Omental fat pad (tissue), 4 donors: Measurements from ENCODE around the gene PRR4. TPM values are rescaled to one million over a fixed set of nuclear protein-coding genes. Genes with fewer than 3 reads are reported as not detected.

Experiments used
- ATAC-seq: fragments of 150-250 bp; one replicate; pipeline ENCODE4 v1.9.1; 2016; ENCODE audit warnings: mild to moderate bottlenecking, moderate library complexity; ENCODE audit not compliant: low FRiP score
- DNase-seq: peaks from one replicate; pipeline ENCODE4 v3.0.0-alpha.2; 2019; ENCODE audit warnings: low spot score
- small RNA-seq: library from RNA; depleted of rRNA; stranded (forward); fragments of <200 nt; gene quantifications from one replicate; pipeline ENCODE3, GENCODE V24; 2016
- total RNA-seq, 4 donors: library from RNA; depleted of rRNA; stranded (reverse); fragments of >200 nt; gene quantifications; one replicate each; pipeline ENCODE4 v1.1.0, GENCODE V29; 2016
- TF ChIP-seq, protein P1 (sequence below), 3 donors: fragments of 450-650 bp; IDR thresholded peaks; one replicate each; pipeline ENCODE4 v1.5.1; 2016 to 2017; ENCODE audit warnings: antibody characterized with exemption in 3 of 3, mild to moderate bottlenecking in 3 of 3, moderate library complexity in 2 of 3

Gene PRR4
- total RNA-seq, 4 donors from 2014 or later, result 1.5 to 2.5 (median 1.8) TPM

DNA sequence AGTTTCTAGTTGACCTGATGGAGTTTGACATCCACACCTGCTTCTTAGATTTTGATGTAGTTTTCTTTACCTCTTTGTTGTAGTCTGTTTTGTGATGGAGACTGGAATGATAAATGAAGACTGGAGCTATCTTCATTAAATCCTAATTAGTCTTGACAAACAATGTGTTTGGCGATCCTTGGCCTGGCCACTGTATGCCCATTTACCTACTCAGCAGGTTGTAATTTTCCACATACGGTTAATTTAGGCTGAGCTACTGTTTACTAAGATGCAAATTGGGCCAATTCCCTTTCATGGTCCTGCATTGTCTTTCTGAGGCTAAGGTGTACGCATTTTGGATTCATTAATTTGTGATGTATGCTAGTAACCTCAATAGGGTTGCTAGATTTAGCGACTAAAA is 46.7 kb downstream of the PRR4 start, which contains the start of gene TAS2R7:
Gene TAS2R7, minus strand, starts transcription at position 41 of the 400 bp plus-strand sequence. CDS start 57 bp downstream, outside the sequence.
- ATAC-seq (no peak), DNase-seq (no peak)
- TF ChIP-seq, protein P1, sequence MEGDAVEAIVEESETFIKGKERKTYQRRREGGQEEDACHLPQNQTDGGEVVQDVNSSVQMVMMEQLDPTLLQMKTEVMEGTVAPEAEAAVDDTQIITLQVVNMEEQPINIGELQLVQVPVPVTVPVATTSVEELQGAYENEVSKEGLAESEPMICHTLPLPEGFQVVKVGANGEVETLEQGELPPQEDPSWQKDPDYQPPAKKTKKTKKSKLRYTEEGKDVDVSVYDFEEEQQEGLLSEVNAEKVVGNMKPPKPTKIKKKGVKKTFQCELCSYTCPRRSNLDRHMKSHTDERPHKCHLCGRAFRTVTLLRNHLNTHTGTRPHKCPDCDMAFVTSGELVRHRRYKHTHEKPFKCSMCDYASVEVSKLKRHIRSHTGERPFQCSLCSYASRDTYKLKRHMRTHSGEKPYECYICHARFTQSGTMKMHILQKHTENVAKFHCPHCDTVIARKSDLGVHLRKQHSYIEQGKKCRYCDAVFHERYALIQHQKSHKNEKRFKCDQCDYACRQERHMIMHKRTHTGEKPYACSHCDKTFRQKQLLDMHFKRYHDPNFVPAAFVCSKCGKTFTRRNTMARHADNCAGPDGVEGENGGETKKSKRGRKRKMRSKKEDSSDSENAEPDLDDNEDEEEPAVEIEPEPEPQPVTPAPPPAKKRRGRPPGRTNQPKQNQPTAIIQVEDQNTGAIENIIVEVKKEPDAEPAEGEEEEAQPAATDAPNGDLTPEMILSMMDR (IDR thresholded peaks at IDR 0.05), result no peak

DNA sequence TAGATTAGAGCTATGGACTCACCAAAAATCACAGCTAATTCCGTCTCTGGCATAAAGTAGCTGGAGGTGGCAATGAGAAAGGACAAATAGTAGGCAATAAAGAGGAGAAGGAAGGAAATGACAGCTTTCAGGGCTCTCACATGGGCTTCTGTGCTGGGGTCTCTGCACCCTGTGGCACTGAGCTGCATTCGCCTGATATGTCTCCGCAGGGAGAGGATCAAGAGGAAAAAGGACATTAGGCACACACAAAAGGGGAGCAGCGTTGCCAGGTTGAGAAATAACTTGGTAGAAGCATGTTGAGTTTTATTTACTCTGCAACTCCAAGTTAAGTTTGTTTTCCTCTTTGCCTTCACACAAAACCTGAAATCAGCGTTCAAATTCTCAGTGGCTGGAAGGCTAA is 47.5 kb downstream of the PRR4 start:
- DNase-seq, result no peak
- ATAC-seq, result no peak
- TF ChIP-seq, protein P1 (IDR thresholded peaks at IDR 0.05), result no peak

Small RNA genes within 50 kb of the gene (small RNA-seq; reads per million reads assigned to genes)
- gene PRR4, result not detected

Other genes with a start within 250 kb of the PRR4 start
- gene MAGOHB, start 235.9 kb downstream of the PRR4 start, total RNA-seq, result 10 to 100 TPM in 1 of 4 donors, 1 to 10 TPM in 3; 4.9 to 12.6 (median 7.6) TPM
- under 1 TPM in 2 of 4 donors, not detected in 2; 0.32 to 0.56 TPM for gene STYK1, start 175.4 kb downstream of the PRR4 start, total RNA-seq
- 100 to 1,000 TPM; 281 to 567 (median 448) TPM for gene YBX3, start 126.2 kb downstream of the PRR4 start, total RNA-seq
- gene TAS2R7, start 46.8 kb downstream of the PRR4 start, total RNA-seq, result not detected
- not detected for gene TAS2R8, start 42.2 kb downstream of the PRR4 start, total RNA-seq
- not detected for gene TAS2R9, start 39.3 kb downstream of the PRR4 start, total RNA-seq
- gene TAS2R10, start 23.1 kb downstream of the PRR4 start, total RNA-seq, result 1 to 10 TPM in 1 of 4 donors, under 1 TPM in 1, not detected in 2; 0.88 to 1.9 TPM
- 10 to 100 TPM; 23.2 to 38.0 (median 30.1) TPM for gene PRH1, start 34.8 kb upstream of the PRR4 start, total RNA-seq
- gene TAS2R13, start 60.1 kb upstream of the PRR4 start, total RNA-seq, result 1 to 10 TPM; 1.3 to 5.5 (median 3.0) TPM
- gene PRH2, start 79.8 kb upstream of the PRR4 start, total RNA-seq, result not detected
- 1 to 10 TPM; 1.9 to 8.7 (median 3.0) TPM for gene TAS2R14, start 89.8 kb upstream of the PRR4 start, total RNA-seq
- 10 to 100 TPM in 1 of 4 donors, 1 to 10 TPM in 3; 2.0 to 12.1 (median 3.8) TPM for gene TAS2R50, start 137.4 kb upstream of the PRR4 start, total RNA-seq
- gene TAS2R20, start 148.8 kb upstream of the PRR4 start, total RNA-seq, result 1 to 10 TPM; 2.6 to 4.6 (median 4.3) TPM
- gene TAS2R19, start 173.1 kb upstream of the PRR4 start, total RNA-seq, result 10 to 100 TPM in 1 of 4 donors, 1 to 10 TPM in 3; 3.2 to 10.7 (median 7.1) TPM
- 10 to 100 TPM in 1 of 4 donors, 1 to 10 TPM in 3; 2.4 to 10.9 (median 5.0) TPM for gene TAS2R31, start 181.9 kb upstream of the PRR4 start, total RNA-seq
- gene TAS2R46, start 212.8 kb upstream of the PRR4 start, total RNA-seq, result 1 to 10 TPM; 1.5 to 6.6 (median 2.9) TPM
- gene TAS2R43, start 242.8 kb upstream of the PRR4 start, total RNA-seq, result 1 to 10 TPM; 1.4 to 8.0 (median 3.0) TPM